NCI-H1105 treated with DMSO at 0.1 percent for 48 hours (cell line): ENCODE measurements around the gene PDPK1.

Experiments used
- DNase-seq: peaks from one replicate; lab custom pipeline; 2025; lab: John Stamatoyannopoulos, UW

PDPK1 gene

DNA sequence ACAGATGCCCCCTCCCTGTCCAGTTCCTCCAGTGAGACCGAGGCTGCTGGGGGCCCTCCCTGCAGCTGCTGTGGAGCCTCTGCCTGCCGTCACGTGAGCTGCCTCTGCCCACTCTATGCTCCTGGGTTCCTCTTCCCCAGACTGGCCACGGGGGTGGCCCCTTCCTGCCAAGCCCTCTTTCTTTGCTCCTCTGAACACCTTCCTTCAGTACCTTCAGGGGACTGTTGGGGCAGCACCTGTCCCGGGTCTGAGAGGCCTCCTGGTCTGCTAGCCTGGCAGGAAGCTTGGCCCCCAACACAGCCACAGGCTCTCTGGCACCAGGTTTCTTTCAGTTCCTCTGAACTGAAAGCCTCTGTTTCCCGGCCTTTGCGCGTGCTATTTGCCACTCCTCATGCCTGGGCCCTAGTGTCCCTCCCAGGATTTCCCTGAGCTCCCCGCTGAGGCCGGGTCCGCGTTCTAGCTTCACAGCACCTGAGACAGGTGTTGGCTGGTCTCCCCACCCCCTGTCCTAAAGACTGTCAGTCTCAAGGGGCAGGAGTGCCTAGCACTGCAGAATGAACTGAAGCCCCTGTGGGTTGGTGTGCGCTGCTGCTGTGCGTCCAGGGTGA, 30.7 kb upstream of the PDPK1 start:
- DNase-seq = no peak

GRCh38 chr16:2507665-2508064, 30.2 kb upstream of the PDPK1 start:
- DNase-seq = no peak

GRCh38 chr16:2508722-2509400, 29.0 kb upstream of the PDPK1 start:
- DNase-seq = no peak

GRCh38 chr16:2511128-2511800, 26.6 kb upstream of the PDPK1 start:
- no peak for DNase-seq

DNA sequence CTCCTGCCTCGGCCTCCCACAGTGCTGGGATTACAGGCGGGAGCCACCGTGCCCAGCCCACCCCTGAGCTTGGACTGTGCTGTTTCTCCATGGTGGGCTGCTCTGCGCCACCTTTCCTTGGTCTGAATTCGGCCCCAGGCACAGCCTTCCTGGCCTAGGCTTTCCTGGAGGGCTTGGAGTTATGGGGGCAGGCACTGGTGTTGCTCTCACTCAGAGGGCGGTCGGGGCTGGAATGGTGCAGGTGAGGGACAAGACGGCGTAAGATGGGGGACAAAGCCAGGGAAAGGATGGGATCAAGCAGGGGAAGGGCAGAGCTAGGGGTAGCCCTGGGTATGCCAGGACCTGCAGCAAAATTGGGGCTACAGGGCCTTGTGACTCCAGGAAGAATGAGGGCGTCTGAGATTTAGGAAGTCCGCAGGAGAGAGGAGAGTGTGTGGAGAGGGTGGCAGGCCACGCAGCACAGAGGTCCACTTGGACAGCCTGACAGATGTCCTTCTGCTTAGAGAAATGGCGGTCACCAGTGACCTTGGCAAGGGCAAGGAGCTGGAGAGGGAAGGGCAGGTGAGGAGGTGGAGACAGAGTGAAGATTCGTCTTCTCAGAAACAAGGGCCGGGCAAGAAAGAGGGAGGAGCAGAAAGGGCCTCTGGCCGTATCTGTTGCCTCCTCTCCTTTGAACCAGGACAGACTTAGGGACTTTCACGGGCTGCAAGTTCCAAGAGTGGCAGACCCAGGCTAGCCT, 25.7 kb upstream of the PDPK1 start:
- DNase-seq = no peak

- peak; percentile 36 for DNase-seq
These were observed 25.0 kb upstream of the PDPK1 start for GRCh38 chr16:2512735-2513404.

DNA sequence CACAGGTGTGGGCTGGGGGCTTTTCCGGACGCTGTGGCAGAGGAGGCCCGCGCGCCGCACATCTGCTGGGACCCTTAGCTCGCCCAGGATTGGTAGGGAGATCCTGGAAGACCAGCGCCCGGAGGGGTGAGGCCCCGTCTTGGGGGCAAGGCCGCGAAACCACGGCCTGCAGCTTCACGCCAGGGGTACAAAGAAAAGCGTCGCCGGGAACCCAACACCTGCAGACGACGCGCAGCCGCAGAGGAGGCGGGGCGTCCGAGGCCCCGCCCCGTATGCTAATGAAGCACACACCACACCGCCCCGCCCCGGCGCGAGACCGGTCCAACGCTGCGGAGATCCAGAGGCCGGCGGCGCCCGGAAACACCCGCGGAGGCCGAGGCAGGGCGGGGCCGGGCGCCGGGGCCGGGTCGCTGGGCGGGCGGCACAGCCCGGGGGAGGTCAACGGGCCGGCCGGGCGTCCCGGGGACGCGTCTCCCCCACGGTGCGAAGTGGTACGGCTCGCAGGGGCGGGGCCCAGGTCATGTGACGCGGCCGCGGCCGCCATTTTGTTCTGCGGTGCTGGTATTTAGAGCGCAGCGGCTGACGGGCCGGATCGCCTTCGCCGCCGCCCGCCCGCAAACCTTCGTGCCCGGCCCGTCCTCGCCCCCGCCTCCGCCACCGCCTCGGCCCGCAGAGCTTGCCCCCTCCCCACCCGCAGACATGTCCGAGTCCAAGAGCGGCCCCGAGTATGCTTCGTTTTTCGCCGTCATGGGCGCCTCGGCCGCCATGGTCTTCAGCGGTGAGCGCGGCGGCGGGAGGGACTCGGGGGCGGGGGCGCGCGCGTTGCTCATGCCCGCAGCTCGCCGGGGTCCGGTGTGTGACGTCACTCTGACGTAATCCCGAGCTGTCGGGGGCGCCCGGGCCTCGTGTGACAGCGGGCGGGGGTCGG, 24.2 kb upstream of the PDPK1 start, which contains the start of gene ATP6V0C:
Gene ATP6V0C (plus strand): TSS at position 548 of the 928 bp plus-strand sequence. CDS start 152 bp downstream, at position 700.
- DNase-seq = peak; percentile 69

- DNase-seq = no peak
These were observed 23.3 kb upstream of the PDPK1 start for GRCh38 chr16:2514333-2515179.

- DNase-seq = no peak
These were observed 22.5 kb upstream of the PDPK1 start for GRCh38 chr16:2515180-2515851.

DNA sequence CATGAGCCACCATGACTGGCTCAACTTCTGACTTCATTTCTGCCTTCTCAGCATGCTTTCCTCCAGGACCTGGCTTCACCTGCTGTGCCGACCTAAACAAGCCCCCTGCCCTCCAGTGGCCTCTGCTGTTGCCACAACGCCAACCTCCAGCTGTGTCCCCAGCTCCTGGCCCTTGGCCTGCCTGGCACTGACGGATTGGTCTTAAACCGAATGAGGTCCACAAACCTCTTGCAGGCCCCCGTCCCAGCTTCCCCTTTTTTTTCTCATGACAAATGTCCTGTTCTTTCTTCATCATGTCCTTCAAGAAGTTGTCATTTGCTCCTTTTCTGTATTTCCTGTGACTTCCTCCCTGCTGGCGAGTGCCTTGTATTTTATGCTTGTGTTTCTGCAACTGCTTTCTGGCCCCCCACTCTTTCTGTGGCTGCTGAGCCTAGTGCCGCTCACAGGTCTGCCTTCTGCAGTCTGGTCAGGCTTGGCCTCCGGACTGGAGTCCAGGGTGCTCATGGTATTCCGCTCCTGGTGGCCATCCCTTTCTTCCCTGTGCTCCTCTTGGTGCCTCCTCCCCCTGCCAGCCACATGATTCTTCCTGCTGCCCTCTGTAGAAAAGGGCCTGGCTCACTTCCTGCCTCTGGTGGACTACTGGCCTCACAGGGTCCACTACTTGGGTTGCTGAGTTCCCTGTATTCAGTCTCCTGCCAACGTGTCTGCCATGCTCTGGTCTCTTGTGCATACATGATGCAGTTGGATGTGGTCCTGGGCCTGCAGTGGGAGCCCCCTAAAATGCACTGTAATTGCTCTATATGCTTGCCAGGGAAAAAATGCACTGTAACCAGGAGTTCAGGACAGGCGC, 21.2 kb upstream of the PDPK1 start:
- no peak for DNase-seq

GRCh38 chr16:2517954-2518605, 19.7 kb upstream of the PDPK1 start:
- DNase-seq = no peak

DNA sequence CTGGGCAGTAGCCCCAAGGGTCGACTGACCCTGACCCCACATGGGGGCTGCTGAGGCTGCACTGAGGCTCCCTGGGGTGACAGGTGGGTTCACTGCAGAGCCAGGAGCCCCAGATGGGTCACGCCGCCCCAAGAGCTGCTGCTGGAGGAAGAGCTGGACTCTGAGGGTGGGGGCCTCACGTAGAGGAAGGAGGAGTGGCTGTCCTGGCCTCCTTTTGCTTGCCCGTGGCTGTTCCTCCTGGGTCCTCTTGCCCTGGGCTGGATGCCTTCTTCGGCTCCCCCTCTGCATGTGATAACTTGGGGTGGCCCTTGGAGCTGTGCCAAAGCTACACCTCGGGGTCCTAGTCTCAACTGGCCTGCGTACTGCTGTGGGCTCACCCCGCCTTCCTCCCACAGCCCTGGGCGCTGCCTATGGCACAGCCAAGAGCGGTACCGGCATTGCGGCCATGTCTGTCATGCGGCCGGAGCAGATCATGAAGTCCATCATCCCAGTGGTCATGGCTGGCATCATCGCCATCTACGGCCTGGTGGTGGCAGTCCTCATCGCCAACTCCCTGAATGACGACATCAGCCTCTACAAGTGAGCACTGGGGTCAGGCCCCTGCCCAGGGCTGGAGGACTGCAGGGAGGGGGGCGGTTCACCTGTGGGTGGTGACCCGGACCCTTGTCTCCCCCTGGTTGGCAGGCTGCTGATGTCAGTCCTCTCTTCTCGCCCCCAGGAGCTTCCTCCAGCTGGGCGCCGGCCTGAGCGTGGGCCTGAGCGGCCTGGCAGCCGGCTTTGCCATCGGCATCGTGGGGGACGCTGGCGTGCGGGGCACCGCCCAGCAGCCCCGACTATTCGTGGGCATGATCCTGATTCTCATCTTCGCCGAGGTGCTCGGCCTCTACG, 18.8 kb upstream of the PDPK1 start:
- no peak for DNase-seq

GRCh38 chr16:2519711-2520080, 18.1 kb upstream of the PDPK1 start:
- no peak for DNase-seq

GRCh38 chr16:2520097-2520783, 17.6 kb upstream of the PDPK1 start, which contains the start of gene AMDHD2:
Gene AMDHD2, plus strand, starts transcription at chr16:2520371. Its CDS starts 88 bp downstream, at chr16:2520459.
- DNase-seq = peak; percentile 57

DNA sequence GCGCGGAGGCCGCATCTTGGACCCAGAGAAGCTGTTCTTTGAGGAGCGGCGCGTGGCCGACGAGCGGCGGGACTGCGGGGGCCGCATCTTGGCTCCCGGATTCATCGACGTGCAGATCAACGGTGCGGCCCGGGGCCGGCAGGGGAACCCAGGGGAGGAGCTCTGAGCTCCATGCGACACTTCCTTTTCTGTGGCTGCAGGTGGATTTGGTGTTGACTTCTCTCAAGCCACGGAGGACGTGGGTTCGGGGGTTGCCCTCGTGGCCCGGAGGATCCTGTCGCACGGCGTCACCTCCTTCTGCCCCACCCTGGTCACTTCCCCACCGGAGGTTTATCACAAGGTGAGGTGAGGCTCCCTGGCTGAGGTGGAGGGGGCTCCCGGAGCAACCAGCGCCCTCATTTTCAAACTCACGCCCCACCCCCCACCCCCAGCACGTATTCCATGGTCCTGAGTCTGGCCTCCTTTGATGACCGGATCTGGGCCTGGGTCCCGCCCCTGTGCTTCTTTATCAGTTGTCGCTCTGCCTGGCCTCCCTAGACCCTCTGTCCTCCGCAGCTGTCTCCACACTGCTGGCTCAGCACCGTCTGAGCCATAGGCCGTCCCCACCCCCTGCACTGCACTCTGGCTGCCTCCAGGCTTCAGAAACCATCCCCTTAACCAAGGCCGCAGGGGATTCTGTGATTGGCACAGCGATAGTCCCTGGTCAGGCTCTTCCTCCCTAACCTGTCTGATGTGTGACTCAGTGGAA, 16.9 kb upstream of the PDPK1 start:
- DNase-seq = no peak
